ENCODE data around the gene MLEC. TPM values are rescaled to one million over a fixed set of nuclear protein-coding genes. Genes with fewer than 3 reads are reported as not detected.

MLEC gene
- total and polyA plus RNA-seq, 9 of the 15 experiments (the other 6 are each of a cell fraction or from before 2014, with no cell fraction given) = 18.5 to 108 (median 57.8) TPM

DNA sequence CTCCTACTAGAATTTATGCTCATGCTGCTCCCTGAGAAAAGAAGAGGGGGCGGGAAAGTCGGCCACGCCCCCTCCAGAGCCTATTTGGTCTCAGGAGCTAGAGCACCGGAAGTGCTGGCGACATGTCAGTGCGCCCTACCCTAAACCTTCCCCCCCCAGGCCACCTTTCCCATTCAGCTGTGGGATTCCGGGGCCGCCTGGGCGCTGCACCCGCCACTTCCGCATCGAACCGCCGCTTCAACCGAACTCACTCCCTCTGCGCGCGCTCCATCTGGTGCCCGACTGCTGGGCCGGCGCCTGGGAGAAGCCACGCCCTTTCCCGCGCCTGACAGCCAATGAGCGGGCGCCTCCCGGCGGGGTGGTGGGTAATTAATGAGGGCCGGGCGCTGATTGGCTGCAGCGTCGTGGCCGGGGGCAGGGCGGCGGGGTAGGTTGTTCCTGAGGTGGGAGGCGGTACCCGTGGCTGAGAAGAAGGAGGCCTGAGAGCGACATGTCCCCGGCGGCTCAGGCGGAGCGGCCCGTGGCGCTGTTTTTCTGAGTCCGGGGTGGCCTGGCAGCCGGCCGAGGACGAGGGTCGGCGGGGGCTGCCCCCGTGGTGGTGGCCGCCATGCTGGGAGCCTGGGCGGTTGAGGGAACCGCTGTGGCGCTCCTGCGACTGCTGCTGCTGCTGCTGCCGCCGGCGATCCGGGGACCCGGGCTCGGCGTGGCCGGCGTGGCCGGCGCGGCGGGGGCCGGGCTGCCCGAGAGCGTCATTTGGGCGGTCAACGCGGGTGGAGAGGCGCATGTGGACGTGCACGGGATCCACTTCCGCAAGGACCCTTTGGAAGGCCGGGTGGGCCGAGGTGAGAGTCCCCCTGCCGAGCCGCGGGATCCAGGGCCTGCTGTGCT lies at the start of gene MLEC (continued):
- no peak for TF ChIP-seq ZNF785 (CRISPR knock-in tag; IDR thresholded peaks at IDR 0.05)
- peak; percentile 84 to 87 for TF ChIP-seq NRF1 (conservative IDR thresholded peaks at IDR 0.05 in 1 of 2, IDR thresholded peaks at IDR 0.05 in 1 of 2)
- TF ChIP-seq DNMT1 (IDR thresholded peaks at IDR 0.05) = no peak
- TF ChIP-seq ZNF174 (CRISPR knock-in tag; IDR thresholded peaks at IDR 0.05) = no peak
- no peak; the same call in 1 of the 2 replicates for TF ChIP-seq ZNF589 (CRISPR knock-in tag; IDR thresholded peaks at IDR 0.05; ENCODE audit: low read depth)
- no peak for TF ChIP-seq HNRNPH1 (optimal IDR thresholded peaks at IDR 0.05; ENCODE audit: low read depth, low read length)
- no peak for TF ChIP-seq CSDE1 (IDR thresholded peaks at IDR 0.05)
- TF ChIP-seq, protein P1, sequence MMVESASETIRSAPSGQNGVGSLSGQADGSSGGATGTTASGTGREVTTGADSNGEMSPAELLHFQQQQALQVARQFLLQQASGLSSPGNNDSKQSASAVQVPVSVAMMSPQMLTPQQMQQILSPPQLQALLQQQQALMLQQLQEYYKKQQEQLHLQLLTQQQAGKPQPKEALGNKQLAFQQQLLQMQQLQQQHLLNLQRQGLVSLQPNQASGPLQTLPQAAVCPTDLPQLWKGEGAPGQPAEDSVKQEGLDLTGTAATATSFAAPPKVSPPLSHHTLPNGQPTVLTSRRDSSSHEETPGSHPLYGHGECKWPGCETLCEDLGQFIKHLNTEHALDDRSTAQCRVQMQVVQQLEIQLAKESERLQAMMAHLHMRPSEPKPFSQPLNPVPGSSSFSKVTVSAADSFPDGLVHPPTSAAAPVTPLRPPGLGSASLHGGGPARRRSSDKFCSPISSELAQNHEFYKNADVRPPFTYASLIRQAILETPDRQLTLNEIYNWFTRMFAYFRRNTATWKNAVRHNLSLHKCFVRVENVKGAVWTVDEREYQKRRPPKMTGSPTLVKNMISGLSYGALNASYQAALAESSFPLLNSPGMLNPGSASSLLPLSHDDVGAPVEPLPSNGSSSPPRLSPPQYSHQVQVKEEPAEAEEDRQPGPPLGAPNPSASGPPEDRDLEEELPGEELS (CRISPR knock-in tag; IDR thresholded peaks at IDR 0.05; ENCODE audit: borderline replicate concordance) = no peak
- TF ChIP-seq MTA1 (IDR thresholded peaks at IDR 0.05; ENCODE audit: borderline replicate concordance) = no peak
- TF ChIP-seq ZC3H11A (IDR thresholded peaks at IDR 0.05; ENCODE audit: low read depth, low read length) = 0 out of 2 replicates have a peak, but pooled peaks have one; percentile 30
- no peak for TF ChIP-seq SIRT6 (IDR thresholded peaks at IDR 0.05; ENCODE audit: low read depth, low read length)
- peak; percentile 89; the same call in 1 of the 2 replicates for TF ChIP-seq CTBP1 (IDR thresholded peaks at IDR 0.05; ENCODE audit: borderline replicate concordance)
- TF ChIP-seq PHF21A (IDR thresholded peaks at IDR 0.05; ENCODE audit: borderline replicate concordance, low read depth) = no peak
- TF ChIP-seq, protein P2, sequence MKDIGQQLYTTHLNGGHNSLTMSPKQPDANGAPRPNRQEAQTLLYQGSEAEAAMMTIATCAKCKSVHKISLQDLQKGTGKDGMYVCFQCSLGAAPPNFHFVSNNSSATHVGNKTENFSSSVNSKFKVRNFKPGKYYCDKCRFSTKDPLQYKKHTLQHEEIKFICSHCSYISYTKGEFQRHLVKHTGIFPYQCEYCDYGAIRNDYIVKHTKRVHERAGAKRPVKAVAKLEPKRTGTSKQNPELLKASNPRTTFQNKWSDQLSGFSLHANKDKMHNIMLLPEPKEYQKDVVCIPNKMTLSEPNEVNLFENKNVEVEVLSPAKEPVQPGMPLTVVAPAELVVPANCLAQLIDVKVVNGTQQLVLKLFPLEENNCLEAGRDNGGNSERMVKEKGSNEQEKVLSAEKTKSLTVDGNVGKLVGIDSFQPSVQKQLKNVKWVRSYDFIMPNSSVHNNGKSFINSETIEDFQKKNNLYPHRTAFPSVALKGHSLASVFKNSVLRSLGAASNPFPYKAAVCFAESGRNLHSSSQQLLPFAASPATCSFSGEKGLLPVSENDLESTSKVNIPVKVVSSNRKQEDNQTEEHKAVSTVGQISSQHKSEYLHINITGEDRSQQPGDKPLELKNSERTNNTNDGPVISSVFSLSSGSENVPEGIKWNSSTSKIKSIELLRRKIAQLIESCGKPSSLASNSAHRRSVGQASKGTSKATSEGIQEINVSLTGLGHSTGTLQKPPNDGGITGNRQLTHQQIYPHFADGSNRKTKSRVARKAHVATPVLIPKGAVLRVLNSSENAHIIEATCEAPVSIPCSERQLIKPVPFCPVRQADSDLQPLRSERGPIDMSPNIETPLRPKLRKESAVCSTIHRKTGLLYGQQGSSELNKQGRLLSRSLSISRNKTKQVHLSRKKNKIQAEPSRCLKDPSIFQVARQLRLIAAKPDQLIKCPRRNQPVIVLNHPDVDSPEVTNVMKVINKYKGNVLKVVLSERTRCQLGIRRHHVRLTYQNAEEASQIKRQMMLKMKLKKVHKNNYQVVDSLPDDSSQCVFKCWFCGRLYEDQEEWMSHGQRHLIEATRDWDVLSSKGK (CRISPR knock-in tag; IDR thresholded peaks at IDR 0.05) = no peak
- TF ChIP-seq FOXA3 (CRISPR knock-in tag; conservative IDR thresholded peaks at IDR 0.05 in 1 of 2, IDR thresholded peaks at IDR 0.05 in 1 of 2) = peak in 1 of 2 experiments; percentile 33; a peak in 1 of 4 replicates
- TF ChIP-seq ASH1L (IDR thresholded peaks at IDR 0.05; ENCODE audit: borderline replicate concordance, low read depth, partially characterized antibody) = peak; percentile 82
- no peak for TF ChIP-seq GABPB2 (CRISPR knock-in tag; conservative IDR thresholded peaks at IDR 0.05)
- TF ChIP-seq ZNF408 (CRISPR knock-in tag; IDR thresholded peaks at IDR 0.05; ENCODE audit: low read depth) = no peak
- TF ChIP-seq SRSF9 (IDR thresholded peaks at IDR 0.05; ENCODE audit: borderline replicate concordance, low read depth, low read length) = no peak
- TF ChIP-seq ZNF766 (CRISPR knock-in tag; conservative IDR thresholded peaks at IDR 0.05) = no peak
- TF ChIP-seq MEF2D (tag; conservative IDR thresholded peaks at IDR 0.05; ENCODE audit: low read depth) = no peak
